Measurements from ENCODE around the gene CUL1. TPM values are rescaled to one million over a fixed set of nuclear protein-coding genes. Genes with fewer than 3 reads are reported as not detected.
"Not testable (repeated sequence)": the region's sequence is repeated elsewhere in the genome, so short reads cannot be mapped to it uniquely, and the experiment has no call there.

CUL1 gene
- total and polyA plus RNA-seq, 11 donors: 17.5 to 58.3 (median 43.6) TPM

DNA sequence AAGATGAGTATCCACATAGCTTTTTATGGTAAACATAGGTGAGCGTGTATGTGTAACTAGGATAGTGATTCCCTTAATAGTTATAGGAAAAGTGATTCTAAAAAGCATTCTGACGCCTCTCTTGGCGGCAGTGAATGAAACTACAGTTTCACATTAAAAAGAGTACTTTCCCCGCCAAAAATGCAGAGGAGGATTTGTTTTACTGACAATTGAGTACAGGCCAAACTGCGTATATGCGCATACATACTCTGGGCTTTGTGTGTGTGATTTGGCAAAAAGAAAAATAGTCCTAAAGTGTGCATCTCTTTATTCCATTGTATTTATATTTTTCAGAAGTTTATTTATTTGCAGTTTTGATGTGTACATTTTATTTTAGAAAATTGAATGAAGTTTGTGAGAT, 10.3 kb downstream of the CUL1 start:
- H3K27me3 ChIP-seq: no peaks in the 10 kb centered on the region
- H3K27ac ChIP-seq: no peak overlapping the region
- H3K4me3 ChIP-seq: no peak overlapping the region
- H3K36me3 ChIP-seq: no peaks in the 10 kb centered on the region
- peaks cover 6 to 78% (median 56%) of the 10 kb centered on the region in 12 donors for H3K4me1 ChIP-seq
- intact Hi-C loops (cut with DNase I): loop anchor here in 2 of 10 donors (10.0 kb wide), 2 partner anchors 66 to 76 kb away; no protein-coding TSS in a partner anchor
- DNase-seq: no peak
- no peak for ATAC-seq
- H3K9me3 ChIP-seq: no peaks in the 10 kb centered on the region
- 79 to 85% (median 81%) methylated on average over 6 of the region's 6 CpGs for WGBS, 4 donors
- TF ChIP-seq, protein P1, sequence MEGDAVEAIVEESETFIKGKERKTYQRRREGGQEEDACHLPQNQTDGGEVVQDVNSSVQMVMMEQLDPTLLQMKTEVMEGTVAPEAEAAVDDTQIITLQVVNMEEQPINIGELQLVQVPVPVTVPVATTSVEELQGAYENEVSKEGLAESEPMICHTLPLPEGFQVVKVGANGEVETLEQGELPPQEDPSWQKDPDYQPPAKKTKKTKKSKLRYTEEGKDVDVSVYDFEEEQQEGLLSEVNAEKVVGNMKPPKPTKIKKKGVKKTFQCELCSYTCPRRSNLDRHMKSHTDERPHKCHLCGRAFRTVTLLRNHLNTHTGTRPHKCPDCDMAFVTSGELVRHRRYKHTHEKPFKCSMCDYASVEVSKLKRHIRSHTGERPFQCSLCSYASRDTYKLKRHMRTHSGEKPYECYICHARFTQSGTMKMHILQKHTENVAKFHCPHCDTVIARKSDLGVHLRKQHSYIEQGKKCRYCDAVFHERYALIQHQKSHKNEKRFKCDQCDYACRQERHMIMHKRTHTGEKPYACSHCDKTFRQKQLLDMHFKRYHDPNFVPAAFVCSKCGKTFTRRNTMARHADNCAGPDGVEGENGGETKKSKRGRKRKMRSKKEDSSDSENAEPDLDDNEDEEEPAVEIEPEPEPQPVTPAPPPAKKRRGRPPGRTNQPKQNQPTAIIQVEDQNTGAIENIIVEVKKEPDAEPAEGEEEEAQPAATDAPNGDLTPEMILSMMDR (IDR thresholded peaks at IDR 0.05): no peak
- TF ChIP-seq POLR2A (IDR thresholded peaks at IDR 0.05): no peak

DNA sequence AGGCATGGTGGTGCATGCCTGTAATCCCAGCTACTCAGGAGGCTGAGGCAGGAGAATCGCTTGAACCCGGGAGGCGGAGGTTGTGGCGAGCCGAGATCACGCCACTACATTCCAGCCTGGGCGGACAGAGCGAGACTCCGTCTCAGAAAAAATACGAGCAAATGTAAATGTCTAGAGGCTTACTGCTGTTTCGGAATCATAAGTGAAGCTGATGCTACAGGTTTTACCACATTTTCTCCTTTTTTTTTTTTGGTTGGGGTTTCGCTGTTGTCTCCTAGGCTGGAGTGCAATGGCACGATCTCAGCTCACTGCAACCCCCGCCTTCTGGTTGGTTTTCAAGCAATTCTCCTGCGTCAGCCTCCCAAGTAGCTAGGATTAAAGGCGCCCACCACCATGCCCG, 11.7 kb downstream of the CUL1 start:
- DNase-seq; H3K27me3 ChIP-seq; ATAC-seq; intact Hi-C loops (cut with DNase I); H3K4me3 ChIP-seq; H3K36me3 ChIP-seq; H3K27ac ChIP-seq; H3K9me3 ChIP-seq: not testable (repeated sequence)
- peaks cover 0 to 79% (median 51%) of the 10 kb centered on the region in 12 donors for H3K4me1 ChIP-seq
- 97 to 98% (median 98%) methylated on average over 17 of the region's 17 CpGs for WGBS, 4 donors

DNA sequence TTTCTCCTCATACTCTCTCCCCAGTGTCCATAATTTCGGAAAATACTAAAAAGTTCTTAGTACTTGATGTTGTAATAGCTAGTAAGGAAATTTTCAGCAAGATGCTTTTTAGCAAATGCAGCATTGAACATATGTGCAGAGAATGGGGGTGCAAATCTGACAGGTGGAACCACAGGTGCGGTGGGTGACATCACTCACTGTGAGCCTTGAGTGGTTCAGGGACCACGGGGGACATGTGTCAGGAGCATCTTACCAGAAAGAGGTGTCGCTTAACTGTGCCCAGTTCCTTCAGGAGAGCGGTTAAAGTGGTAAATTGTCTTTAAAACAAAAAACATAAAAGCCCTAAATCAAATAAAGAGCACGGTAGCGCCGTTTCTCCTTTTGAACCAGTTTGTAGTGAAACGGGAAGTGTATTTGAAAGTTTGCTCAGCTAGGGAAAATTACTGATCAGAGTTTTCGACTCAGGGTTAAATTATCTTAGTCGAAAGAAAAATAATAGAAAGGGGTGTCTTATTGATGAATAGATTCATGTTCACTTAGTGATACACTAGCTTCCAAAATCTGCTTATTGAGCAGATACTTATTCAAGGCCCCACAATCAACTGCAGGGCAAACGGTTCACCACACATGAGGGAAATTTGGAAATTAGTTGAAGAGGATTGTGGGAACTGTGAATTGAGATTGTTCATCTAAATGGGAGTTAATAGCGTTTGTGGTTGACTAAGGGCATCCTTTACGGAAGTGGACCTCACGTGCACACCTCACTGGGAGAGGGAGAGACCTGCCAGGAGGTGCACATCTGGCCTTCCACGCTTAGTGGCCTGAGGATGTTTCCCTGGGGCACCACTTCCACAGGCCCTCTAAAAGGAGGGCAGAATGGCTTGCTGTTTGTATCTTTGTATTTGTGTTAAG, 12.7 kb downstream of the CUL1 start:
- no peaks in the 10 kb centered on the region for H3K9me3 ChIP-seq
- no peaks in the 10 kb centered on the region for H3K27me3 ChIP-seq
- H3K36me3 ChIP-seq: no peaks in the 10 kb centered on the region
- H3K4me1 ChIP-seq: peaks cover 0 to 72% (median 44%) of the 10 kb centered on the region in 12 donors
- DNase-seq: no peak
- no peak overlapping the region for H3K4me3 ChIP-seq
- 83 to 90% (median 84%) methylated on average over 16 of the region's 16 CpGs for WGBS, 4 donors
- intact Hi-C loops (cut with DNase I): no loop called here
- TF ChIP-seq, protein P1 (IDR thresholded peaks at IDR 0.05): no peak
- TF ChIP-seq POLR2A (IDR thresholded peaks at IDR 0.05): no peak
- ATAC-seq: no peak
- H3K27ac ChIP-seq: no peak overlapping the region

GRCh38 chr7:148712678-148713329, 14.1 kb downstream of the CUL1 start:
- WGBS, 4 donors: 52 to 61% (median 58%) methylated on average over 4 of the region's 4 CpGs
- ATAC-seq: peak in 3 of 4 donors; percentile 39 to 56 (median 44)
- DNase-seq: no peak
- intact Hi-C loops (cut with DNase I): no loop called here
- H3K4me1 ChIP-seq: peaks cover 0 to 68% (median 37%) of the 10 kb centered on the region in 12 donors
- H3K27ac ChIP-seq: no peak overlapping the region
- H3K4me3 ChIP-seq: no peak overlapping the region
- TF ChIP-seq, protein P1 (IDR thresholded peaks at IDR 0.05): no peak
- TF ChIP-seq POLR2A (IDR thresholded peaks at IDR 0.05): no peak
- H3K27me3 ChIP-seq: no peaks in the 10 kb centered on the region
- H3K36me3 ChIP-seq: no peaks in the 10 kb centered on the region
- peaks cover 0 to 4% (median 0%) of the 10 kb centered on the region in 12 donors for H3K9me3 ChIP-seq
